ENCODE measurements around the gene NIT2.

Gene NIT2

DNA sequence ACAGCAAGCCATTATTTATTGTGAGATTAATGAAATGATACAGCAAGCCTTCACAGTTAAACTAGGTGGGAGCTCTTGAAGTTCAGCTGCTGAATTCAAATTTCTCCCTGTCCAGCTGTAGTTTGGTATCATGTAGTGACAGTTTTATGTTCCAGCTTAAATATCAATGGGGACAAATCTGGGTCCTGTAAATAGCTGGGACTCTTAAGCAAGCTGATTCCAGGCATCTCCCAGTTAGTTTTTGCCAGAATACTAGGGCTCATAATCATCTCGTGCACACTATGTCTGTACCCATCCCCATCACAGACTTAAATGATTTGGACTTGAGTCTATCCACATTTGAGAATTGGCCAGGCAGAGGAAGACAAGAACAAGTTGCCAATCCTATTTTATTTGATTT, 27.9 kb upstream of the NIT2 start:
- no peak for TF ChIP-seq TEAD4 (IDR thresholded peaks at IDR 0.05)
- TF ChIP-seq, protein P1, sequence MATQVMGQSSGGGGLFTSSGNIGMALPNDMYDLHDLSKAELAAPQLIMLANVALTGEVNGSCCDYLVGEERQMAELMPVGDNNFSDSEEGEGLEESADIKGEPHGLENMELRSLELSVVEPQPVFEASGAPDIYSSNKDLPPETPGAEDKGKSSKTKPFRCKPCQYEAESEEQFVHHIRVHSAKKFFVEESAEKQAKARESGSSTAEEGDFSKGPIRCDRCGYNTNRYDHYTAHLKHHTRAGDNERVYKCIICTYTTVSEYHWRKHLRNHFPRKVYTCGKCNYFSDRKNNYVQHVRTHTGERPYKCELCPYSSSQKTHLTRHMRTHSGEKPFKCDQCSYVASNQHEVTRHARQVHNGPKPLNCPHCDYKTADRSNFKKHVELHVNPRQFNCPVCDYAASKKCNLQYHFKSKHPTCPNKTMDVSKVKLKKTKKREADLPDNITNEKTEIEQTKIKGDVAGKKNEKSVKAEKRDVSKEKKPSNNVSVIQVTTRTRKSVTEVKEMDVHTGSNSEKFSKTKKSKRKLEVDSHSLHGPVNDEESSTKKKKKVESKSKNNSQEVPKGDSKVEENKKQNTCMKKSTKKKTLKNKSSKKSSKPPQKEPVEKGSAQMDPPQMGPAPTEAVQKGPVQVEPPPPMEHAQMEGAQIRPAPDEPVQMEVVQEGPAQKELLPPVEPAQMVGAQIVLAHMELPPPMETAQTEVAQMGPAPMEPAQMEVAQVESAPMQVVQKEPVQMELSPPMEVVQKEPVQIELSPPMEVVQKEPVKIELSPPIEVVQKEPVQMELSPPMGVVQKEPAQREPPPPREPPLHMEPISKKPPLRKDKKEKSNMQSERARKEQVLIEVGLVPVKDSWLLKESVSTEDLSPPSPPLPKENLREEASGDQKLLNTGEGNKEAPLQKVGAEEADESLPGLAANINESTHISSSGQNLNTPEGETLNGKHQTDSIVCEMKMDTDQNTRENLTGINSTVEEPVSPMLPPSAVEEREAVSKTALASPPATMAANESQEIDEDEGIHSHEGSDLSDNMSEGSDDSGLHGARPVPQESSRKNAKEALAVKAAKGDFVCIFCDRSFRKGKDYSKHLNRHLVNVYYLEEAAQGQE (IDR thresholded peaks at IDR 0.05; ENCODE audit: low read depth), result no peak
- no peak for TF ChIP-seq FOXM1 (IDR thresholded peaks at IDR 0.05; ENCODE audit: borderline replicate concordance, low read depth)
- no peak for TF ChIP-seq TCF12 (IDR thresholded peaks at IDR 0.05; ENCODE audit: low read depth)
- TF ChIP-seq CREB1 (IDR thresholded peaks at IDR 0.05; ENCODE audit: low read depth), result no peak
- no peak for TF ChIP-seq CEBPB (IDR thresholded peaks at IDR 0.05)

DNA sequence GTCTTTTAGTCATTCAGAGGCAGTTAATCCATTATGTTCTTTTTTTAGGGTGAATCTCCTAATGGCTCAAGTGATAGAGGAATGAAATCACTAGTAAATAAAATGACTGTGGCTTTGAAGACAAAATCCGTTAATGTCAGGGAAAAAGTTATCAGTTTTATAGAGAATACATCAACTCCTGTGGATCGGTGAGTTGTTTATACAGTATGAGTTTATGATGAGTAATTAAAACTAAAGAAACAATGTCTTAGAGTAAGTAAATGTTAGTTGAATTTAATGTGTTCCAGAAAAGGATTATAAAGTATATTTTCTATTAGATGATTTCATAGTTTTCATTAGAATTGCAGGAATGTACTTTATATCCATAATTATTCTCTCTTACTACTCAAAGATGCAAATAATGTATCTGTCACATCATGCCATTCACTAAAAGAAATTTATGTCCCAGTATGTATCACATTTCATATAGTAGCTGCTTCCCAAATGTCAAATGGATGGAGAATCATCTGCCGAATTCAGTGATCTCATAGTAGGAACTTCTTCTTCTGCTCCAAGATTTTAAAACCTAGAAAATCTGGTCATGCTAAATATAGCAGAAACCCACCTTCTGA, 24.1 kb upstream of the NIT2 start:
- no peak for TF ChIP-seq YY1 (IDR thresholded peaks at IDR 0.05; ENCODE audit: low read depth)
- no peak for TF ChIP-seq NFIC (IDR thresholded peaks at IDR 0.05)
- TF ChIP-seq TEAD4 (IDR thresholded peaks at IDR 0.05), result no peak
- no peak for TF ChIP-seq CREB1 (IDR thresholded peaks at IDR 0.05; ENCODE audit: low read depth)
- no peak for TF ChIP-seq FOXM1 (IDR thresholded peaks at IDR 0.05; ENCODE audit: borderline replicate concordance, low read depth)
- TF ChIP-seq CEBPB (IDR thresholded peaks at IDR 0.05), result no peak
- no peak for TF ChIP-seq ZBTB7A (IDR thresholded peaks at IDR 0.05; ENCODE audit: low read depth)
- no peak for TF ChIP-seq TCF12 (IDR thresholded peaks at IDR 0.05; ENCODE audit: low read depth)
- TF ChIP-seq, protein P1 (IDR thresholded peaks at IDR 0.05; ENCODE audit: low read depth), result no peak

DNA sequence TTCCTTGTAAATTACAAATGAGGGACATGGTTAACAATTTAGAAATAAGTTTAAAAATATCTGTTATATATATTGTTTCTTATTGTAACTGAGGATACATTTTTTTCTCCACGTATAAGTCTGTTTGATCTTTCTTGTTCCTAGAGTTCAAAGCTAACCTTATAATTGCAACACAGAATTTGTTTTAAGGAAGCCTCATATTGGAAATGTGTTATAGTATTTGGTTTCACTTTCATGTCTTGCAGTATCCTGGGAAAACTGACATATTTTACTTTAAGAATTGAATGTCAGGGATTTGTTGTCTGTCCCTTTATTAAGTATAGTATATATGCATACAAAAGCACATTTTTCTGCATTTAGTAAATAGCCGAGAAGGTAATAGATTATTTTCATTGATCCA, 23.5 kb upstream of the NIT2 start:
- no peak for TF ChIP-seq TCF12 (IDR thresholded peaks at IDR 0.05; ENCODE audit: low read depth)
- TF ChIP-seq EP300 (IDR thresholded peaks at IDR 0.05; ENCODE audit: borderline replicate concordance), result no peak
- TF ChIP-seq CREB1 (IDR thresholded peaks at IDR 0.05; ENCODE audit: low read depth), result no peak
- TF ChIP-seq, protein P2, sequence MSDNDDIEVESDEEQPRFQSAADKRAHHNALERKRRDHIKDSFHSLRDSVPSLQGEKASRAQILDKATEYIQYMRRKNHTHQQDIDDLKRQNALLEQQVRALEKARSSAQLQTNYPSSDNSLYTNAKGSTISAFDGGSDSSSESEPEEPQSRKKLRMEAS (IDR thresholded peaks at IDR 0.05), result no peak
- TF ChIP-seq EGR1 (IDR thresholded peaks at IDR 0.05), result no peak
- TF ChIP-seq TEAD4 (IDR thresholded peaks at IDR 0.05), result no peak
- TF ChIP-seq FOXM1 (IDR thresholded peaks at IDR 0.05; ENCODE audit: borderline replicate concordance, low read depth), result no peak
- TF ChIP-seq, protein P3, sequence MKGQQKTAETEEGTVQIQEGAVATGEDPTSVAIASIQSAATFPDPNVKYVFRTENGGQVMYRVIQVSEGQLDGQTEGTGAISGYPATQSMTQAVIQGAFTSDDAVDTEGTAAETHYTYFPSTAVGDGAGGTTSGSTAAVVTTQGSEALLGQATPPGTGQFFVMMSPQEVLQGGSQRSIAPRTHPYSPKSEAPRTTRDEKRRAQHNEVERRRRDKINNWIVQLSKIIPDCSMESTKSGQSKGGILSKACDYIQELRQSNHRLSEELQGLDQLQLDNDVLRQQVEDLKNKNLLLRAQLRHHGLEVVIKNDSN (IDR thresholded peaks at IDR 0.05), result no peak
- TF ChIP-seq NFIC (IDR thresholded peaks at IDR 0.05), result no peak
- no peak for TF ChIP-seq TAF1 (IDR thresholded peaks at IDR 0.05; ENCODE audit: low read depth)
- TF ChIP-seq CEBPB (IDR thresholded peaks at IDR 0.05), result no peak
- no peak for TF ChIP-seq RAD21 (IDR thresholded peaks at IDR 0.05; ENCODE audit: low read depth)
- TF ChIP-seq, protein P1 (IDR thresholded peaks at IDR 0.05; ENCODE audit: low read depth), result no peak
- TF ChIP-seq ZBTB7A (IDR thresholded peaks at IDR 0.05; ENCODE audit: low read depth), result no peak
- TF ChIP-seq YY1 (IDR thresholded peaks at IDR 0.05; ENCODE audit: low read depth), result no peak

DNA sequence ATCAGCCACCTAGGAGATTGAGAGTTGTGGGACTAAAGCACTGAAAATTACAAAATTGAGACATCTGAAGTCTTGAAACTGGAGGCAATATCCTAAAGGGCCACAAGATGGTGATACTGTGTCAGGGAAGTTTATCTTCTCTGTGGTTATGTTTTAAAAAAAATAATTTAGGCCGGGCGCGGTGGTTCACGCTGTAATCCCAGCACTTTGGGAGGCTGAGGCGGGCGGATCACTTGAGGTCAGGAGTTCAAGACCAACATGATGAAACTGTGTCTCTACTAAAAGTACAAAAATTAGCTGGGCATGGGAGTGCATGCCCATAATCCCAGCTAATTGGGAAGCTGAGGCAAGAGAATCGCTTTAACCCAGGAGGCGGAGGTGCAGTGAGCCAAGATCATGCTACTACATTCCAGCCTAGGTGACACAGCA, 17.9 kb upstream of the NIT2 start:
- TF ChIP-seq FOXM1 (IDR thresholded peaks at IDR 0.05; ENCODE audit: borderline replicate concordance, low read depth), result no peak
- TF ChIP-seq TCF12 (IDR thresholded peaks at IDR 0.05; ENCODE audit: low read depth), result no peak
- TF ChIP-seq, protein P2 (IDR thresholded peaks at IDR 0.05), result no peak
- TF ChIP-seq RAD21 (IDR thresholded peaks at IDR 0.05; ENCODE audit: low read depth), result peak; percentile 56
- no peak for TF ChIP-seq CREB1 (IDR thresholded peaks at IDR 0.05; ENCODE audit: low read depth)

DNA sequence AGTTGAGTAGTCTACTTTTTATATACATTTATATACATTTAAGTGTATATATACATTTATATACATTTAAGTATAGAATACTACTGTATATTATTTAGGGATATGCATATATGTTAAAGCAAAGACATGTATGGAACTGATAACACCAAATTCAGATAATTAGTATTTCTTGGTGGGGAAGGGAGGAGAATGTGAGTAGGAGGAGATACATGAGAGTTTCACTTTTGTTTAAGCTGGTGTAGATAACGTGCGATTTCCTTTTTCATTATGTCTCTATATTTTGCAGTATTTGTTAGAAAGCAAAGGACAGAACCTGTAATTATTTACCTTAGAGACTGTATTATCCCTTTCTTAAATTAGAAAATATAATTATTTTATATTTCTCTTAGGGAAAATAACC, 16.6 kb upstream of the NIT2 start:
- no peak for TF ChIP-seq YY1 (IDR thresholded peaks at IDR 0.05; ENCODE audit: low read depth)
- TF ChIP-seq FOXM1 (IDR thresholded peaks at IDR 0.05; ENCODE audit: borderline replicate concordance, low read depth), result no peak
- no peak for TF ChIP-seq RAD21 (IDR thresholded peaks at IDR 0.05; ENCODE audit: low read depth)
- no peak for TF ChIP-seq CEBPB (IDR thresholded peaks at IDR 0.05)
- TF ChIP-seq CREB1 (IDR thresholded peaks at IDR 0.05; ENCODE audit: low read depth), result no peak
